HG03039 (cell line): ENCODE measurements around the gene SSTR5.

Experiments
- ATAC-seq: cut with Tn5 transposase; IDR thresholded peaks from one replicate; pipeline ENCODE4 v1.9.1; 2021; ENCODE audit warnings: mild to moderate bottlenecking, moderate library complexity; ENCODE audit not compliant: unreplicated experiment

The SSTR5 gene

DNA sequence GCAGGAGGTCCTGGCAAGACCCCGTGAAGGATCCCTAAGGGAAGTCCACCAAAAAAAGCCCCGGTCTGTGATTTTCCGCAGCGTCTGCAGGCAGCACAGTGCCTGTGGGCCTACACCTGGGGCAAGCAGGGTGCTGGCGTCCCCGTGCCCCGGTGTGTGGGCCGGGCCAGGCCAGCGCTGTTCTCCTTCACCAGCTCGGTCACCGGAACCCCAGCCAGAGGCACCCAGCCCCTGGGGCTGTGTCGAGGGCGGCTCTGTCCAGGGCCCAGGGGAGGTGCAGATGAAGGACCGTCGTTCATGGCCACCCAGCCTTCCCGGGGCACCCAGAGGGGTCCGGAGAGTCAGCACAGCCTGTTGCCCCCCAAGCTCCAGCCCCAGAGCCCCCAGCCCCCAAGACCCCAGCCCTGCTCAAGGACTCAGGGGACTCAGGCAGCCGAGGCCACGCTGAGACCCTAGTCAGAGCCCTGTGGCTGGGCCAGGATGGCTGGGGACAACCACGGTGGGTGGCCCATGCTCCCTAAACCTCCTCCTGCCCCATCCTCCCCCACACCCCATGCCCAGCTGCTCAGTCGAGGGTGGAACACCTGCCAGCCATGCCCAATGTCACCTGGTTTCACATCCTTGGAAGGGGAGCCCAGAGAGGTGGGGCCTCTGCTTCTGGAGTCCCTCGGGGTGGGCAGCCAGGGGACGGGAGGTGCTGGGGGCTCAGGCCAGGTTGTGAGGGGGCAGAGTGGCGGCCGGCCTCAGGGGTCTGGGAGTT is 29.2 kb downstream of the SSTR5 start:
- ATAC-seq: no peak

- ATAC-seq: no peak
These were observed 29.8 kb downstream of the SSTR5 start for GRCh38 chr16:1102333-1102700.

DNA sequence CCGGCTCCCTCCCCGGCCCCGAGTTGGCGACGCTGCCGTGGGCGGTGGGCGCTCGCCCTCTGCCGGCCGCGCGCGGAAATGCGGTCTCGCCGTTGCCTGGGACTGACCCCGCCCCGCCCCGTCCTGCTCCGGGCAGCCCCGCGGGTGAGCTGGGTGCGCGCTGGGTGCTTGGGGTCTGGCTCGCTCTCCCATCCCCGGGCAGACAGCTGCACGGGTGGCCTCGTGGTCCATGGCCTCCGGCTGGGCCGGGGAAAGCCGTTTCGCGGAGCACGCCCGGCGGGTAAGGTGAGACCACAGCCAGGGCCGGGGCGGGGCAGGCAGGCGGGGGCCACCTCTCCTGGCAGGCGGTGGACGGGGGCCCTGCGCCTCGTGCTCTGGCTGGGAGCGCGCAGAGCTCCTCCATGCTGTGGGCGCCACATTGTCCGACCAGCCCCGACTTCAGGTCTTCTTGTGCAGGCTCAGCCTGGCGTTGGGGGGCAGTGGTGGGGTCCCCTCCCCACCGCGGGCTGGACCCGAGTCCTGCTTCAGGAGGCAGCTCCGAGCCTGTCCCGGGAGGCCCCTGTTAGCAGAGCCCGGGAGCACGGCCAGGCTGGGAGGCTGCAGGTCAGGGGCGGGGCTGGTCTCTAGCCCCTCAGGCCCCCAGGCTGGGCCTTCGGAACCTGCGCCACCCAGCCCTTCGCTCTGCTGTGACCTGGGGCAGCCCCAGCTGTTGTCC is 30.5 kb downstream of the SSTR5 start:
- no peak for ATAC-seq

GRCh38 chr16:1103636-1103980 is 31.1 kb downstream of the SSTR5 start:
- ATAC-seq: no peak

DNA sequence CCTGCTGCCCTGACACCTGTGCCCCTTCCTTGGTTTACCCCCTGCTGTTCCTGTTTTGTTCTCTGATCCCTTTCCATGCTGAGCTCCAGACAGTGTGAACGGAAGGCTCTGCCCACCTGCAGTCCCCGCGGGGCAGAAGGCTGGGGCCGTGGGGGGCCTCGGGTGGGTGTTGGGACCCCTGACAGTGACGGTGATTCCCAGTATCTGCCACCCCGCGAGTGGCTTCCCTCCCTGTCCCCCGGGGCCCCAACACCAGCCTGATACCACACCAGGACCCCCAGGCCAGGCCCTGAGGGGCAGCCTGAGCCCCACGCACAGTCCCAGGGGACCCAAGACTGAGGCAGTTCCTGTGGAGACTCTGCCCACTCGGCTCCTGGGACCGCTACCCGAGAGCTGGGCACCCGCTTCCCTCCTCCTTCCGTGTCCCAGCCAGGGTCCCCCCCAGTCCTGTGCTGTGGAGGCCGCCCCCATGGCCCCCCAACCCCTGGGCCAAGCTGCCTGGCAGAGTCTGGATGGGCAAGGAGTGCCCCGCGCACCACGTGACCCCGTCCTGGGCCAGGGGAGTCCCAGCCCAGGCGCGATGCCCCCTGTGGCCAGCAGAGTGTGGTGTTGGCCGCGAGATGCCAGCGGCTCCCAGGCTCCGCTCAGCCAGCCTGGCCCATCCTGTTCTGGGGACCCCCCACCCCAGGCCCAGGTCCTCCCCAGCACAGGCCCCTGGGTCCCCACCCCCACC is 33.5 kb downstream of the SSTR5 start:
- ATAC-seq: no peak

DNA sequence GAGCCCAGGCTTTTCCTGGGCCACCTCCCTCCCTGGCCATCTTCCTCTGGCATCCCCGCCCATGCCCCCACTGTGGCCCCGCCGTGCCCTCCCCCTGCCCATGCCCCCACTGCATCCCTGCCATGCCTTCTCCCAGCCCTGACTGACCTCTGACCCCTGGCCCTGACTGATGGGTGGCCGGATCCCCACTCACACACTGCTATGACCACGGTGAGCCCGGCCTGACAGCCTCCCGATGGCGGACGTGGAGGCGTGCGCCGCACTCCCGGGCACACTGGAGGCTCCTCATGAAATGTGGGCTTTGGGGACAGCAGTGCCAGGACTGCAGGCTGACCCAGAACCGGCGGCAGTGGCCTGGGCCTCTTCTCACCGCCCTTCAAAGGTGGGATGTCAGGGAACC is 34.1 kb downstream of the SSTR5 start:
- no peak for ATAC-seq

DNA sequence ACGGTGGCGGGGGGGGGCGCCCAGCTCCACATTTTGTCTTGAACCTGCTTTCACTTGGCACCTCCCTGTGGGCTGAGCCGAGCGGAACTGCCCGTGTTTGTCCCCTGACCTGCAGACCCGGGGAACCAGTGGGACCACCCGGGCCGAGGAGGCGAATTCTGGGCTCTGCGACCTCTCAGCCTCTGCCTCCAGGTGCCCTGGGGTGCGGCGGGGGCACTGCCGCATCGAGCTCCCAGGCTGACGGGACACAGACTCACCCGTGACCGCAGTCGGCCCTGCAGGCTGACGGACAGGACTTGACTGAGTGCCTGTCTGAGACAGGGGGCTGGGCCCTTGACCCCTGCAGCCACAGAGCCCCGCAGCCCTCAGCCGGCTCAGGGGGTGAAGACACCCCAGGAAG is 34.6 kb downstream of the SSTR5 start:
- no peak for ATAC-seq

GRCh38 chr16:1107731-1108130 is 35.2 kb downstream of the SSTR5 start:
- no peak for ATAC-seq

DNA sequence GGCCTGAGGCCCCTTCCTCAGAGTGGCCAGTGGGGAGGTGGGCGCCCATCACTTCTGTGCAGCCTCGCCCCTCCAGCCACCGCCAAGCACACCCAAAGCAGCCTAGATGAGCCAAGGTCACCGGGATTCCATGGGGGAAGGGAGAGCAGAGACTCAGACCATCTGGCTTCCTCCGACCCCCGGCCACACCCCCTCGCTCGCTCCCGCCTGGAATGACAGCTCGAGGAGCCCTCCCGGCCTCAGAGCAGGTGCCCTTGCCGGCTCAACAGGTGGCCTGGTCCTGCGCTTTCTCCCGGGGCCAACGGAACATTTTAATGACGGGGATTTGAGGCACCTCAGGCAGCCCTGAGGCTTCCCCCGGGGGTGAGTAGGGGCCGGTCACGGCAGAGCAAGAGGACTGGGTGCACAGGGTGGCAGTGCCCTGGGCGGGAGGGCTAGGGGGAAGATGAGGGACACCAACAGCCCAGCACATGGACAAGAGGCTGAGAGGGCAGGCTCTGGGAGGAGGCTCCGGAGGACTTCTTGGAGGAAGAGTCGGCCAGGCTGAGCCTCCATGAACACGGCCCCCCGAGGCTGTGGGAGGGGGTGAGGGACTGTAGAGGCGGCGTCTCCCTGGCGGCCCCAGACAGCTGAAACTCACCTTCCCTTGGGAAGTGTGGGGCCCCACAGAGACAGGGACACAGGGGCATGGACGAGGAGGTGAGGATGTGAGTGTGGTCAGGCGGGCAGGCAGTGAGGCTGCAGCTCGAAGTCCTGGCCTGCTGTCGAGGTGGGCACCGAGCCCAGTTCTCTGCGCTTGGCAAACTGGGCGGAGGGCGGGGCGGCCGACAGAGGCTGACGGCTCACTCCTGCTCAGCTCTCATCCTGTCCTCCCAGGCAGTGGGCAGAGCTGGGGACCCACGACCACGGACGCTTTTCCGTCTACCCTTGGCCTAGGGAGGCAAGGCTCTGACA is 36.0 kb downstream of the SSTR5 start:
- no peak for ATAC-seq

DNA sequence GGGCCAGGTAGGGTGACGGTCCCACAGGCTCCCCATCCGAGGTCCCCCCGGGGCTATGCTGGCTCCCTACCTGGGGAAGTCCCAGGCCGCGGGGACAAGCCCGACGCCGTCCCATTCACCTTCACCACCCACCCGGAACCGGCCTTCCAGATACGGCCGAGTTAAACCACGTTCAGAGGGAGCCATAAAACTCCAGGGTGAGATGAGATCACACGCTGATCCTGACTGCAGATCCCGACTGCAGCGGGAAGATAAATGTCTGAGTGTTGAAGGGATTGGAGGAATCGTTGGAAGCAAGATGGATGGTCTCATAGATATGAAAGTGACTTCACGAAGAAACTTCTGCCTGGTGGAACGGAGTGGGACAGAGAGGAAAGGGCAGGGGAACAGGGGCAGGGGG is 37.1 kb downstream of the SSTR5 start:
- ATAC-seq: no peak

DNA sequence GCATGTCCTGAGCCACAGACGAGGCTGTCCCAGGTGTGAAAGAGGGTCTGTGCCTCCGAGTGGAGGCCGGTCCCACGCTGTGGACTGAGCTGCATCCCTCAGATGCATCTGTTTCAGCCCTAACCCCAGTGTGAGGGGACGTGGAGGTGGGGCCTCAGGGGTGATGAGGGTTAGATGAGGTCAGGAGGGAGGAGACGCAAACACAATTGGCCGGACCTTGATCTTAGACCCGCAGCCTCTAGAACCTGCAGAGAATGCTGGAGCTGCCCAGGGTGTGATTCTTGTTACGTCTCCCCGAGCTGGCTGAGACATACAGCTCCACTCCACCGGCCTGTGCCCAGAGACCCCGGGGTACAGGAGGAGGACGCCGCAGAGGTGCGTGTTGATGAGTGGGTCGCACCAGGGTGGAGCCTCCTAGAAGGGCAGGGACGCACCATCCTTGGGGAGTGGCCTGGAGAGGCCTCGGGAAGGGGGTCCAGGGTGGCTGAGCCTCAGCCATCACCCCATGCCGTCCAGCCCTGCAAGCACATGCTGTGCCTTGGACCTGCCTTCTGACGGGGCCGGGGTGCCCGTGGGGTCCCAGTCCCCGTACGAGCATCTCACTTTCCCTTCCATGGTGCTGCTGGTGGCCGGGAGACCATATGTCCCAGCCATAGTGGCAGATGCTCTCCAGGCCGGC is 40.1 kb downstream of the SSTR5 start:
- ATAC-seq: no peak

- no peak for ATAC-seq
These were observed 40.9 kb downstream of the SSTR5 start for GRCh38 chr16:1113489-1113888.

GRCh38 chr16:1113889-1114526 is 41.5 kb downstream of the SSTR5 start:
- no peak for ATAC-seq

DNA sequence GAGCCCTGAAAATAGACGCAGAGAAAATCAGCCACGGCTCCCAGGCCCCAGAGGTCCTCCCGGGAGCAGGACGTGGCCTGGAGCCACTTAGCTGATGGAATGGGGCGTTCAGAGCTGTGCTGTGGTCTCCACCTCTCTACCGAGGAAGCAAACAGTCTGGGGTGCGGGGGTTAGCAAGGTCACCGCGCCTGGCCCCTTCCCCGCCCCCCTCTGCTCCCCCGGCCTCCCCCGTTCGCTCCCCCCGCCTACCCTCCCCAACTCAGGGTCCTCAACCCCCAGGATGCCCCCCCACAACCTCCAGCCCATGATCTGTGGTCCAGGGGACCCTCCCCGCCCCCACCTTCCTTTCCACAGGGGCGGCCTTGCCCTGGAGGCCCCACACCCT is 44.1 kb downstream of the SSTR5 start:
- no peak for ATAC-seq

- ATAC-seq: no peak
These were observed 44.8 kb downstream of the SSTR5 start for GRCh38 chr16:1117176-1117900.

GRCh38 chr16:1117926-1118325 is 45.4 kb downstream of the SSTR5 start:
- no peak for ATAC-seq

DNA sequence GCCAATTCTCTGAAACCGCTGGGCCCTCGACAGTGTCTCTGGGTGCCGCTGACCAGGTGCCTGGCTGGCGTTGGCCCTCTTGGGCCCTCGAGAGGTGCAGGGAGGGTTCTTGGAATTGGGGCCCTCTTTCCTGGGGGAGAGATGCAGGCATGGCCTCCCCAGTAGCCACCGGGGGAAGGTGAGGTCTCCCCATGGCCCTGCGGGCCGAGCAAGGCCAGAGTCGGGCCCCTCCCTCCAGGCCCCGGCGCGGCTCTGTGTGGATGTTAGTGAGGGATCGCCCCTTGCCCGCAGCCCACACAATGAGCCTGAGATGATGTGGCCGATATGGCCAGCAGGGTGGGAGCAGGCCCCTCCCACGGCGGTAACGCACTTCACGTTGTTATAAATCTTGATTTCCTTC is 46.6 kb downstream of the SSTR5 start:
- ATAC-seq: no peak

- ATAC-seq: no peak
These were observed 47.4 kb downstream of the SSTR5 start for GRCh38 chr16:1119766-1120576.

DNA sequence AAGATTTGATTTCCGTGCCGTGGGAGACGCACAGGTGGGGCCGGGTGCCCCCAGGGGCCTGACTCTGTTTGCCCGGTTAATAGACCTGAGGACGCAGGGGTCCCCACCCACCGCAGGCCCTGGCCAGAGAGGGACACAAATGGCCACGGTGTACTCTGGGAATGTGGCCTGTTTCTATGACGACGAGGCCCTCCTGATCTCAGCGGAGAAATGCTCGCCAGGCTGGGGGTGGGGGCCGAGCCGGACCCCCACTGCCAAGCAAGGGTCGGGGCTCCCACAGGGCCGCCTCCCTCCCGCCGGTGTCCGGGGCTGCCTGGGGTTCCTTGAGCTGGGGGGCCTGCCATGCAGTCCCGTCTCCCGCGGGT is 48.0 kb downstream of the SSTR5 start:
- no peak for ATAC-seq
